IMR-90 (cell line): ENCODE data around the gene SLC12A4. TPM values are rescaled to one million over a fixed set of nuclear protein-coding genes. Genes with fewer than 3 reads are reported as not detected.

Experiments used
- ATAC-seq: fragments of 200-7000 bp; cut with Tn5 transposase; 2 replicates; pipeline ENCODE4 v1.9.1; 2020; ENCODE audit warnings: low read depth, mild to moderate bottlenecking, moderate library complexity
- BruUV-seq: library from RNA; stranded (reverse); fragments of 400-500 nt; replicated peaks from 2 replicates; lab custom pipeline; 2021; lab: Mats Ljungman, UMichigan
- CTCF ChIA-PET: fragments of 300-600 bp; formaldehyde crosslinking; extraction: SDS; loops from one replicate; lab custom pipeline; 2021; ENCODE audit warnings: antibody characterized with exemption; lab: Yijun Ruan, JAX
- POLR2A ChIA-PET: fragments of 300-600 bp; sonication (Branson Sonifier 250); formaldehyde crosslinking; loops from one replicate; lab custom pipeline; 2022; ENCODE audit warnings: antibody characterized with exemption; ENCODE audit not compliant: unreplicated experiment; lab: Charles Lee
- DNase-seq: peaks from one replicate; pipeline ENCODE4 v3.0.0; 2013
- H2AFZ ChIP-seq: replicated peaks from 2 replicates; pipeline ENCODE3; 2013; ENCODE audit warnings: low read length, mild to moderate bottlenecking; ENCODE audit not compliant: poor library complexity
- H2AK5ac ChIP-seq: 2 replicates; pipeline ENCODE4 v1.6.1; 2013; ENCODE audit warnings: low read depth, low read length, inconsistent platforms
- H2AK9ac ChIP-seq: replicated peaks from 2 replicates; pipeline ENCODE3; 2013; ENCODE audit warnings: mild to moderate bottlenecking, low read depth, low read length, moderate library complexity; ENCODE audit not compliant: poor library complexity
- H2BK120ac ChIP-seq: 2 replicates; pipeline ENCODE4 v1.6.1; 2013; ENCODE audit warnings: low read depth, low read length, inconsistent platforms
- H2BK15ac ChIP-seq: 3 replicates; pipeline ENCODE4 v1.6.1; 2013; ENCODE audit warnings: low read depth, low read length, inconsistent platforms
- H2BK20ac ChIP-seq: 2 replicates; pipeline ENCODE4 v1.6.1; 2013; ENCODE audit warnings: low read depth, mild to moderate bottlenecking, inconsistent platforms, low read length, moderate library complexity
- H2BK5ac ChIP-seq: 2 replicates; pipeline ENCODE4 v1.6.1; 2013; ENCODE audit warnings: mild to moderate bottlenecking, low read depth, low read length, inconsistent platforms; ENCODE audit not compliant: poor library complexity, severe bottlenecking
- H3K14ac ChIP-seq: replicated peaks from 2 replicates; pipeline ENCODE4 v1.6.1; 2013; ENCODE audit warnings: low read depth, low read length, inconsistent platforms
- H3K18ac ChIP-seq: 2 replicates; pipeline ENCODE4 v1.6.1; 2013; ENCODE audit warnings: low read depth, low read length, control low read depth
- H3K23ac ChIP-seq: 2 replicates; pipeline ENCODE4 v1.6.1; 2013; ENCODE audit warnings: low read depth, low read length, inconsistent platforms
- H3K27ac ChIP-seq: 2 replicates; pipeline ENCODE4 v1.5.1; 2013; ENCODE audit warnings: mild to moderate bottlenecking, control low read depth, low read length; ENCODE audit not compliant: insufficient read depth
- H3K27me3 ChIP-seq: 2 replicates; pipeline ENCODE4 v1.6.1; 2013; ENCODE audit warnings: low read length; ENCODE audit not compliant: control insufficient read depth, insufficient read depth
- H3K36me3 ChIP-seq: 2 replicates; pipeline ENCODE4 v1.6.1; 2013; ENCODE audit warnings: low read length, mixed read lengths; ENCODE audit not compliant: control insufficient read depth, insufficient read depth
- H3K4ac ChIP-seq: 2 replicates; pipeline ENCODE4 v1.6.1; 2013; ENCODE audit warnings: low read depth, low read length, inconsistent platforms
- H3K4me1 ChIP-seq: 2 replicates; pipeline ENCODE4 v1.6.1; 2013; ENCODE audit warnings: low read length, mixed read lengths; ENCODE audit not compliant: control insufficient read depth, insufficient read depth
- H3K4me2 ChIP-seq: 2 replicates; pipeline ENCODE4 v1.6.1; 2013; ENCODE audit warnings: low read depth, mild to moderate bottlenecking, control low read depth, low read length, moderate library complexity
- H3K4me3 ChIP-seq: 2 replicates; pipeline ENCODE4 v1.5.1; 2013; ENCODE audit warnings: low read depth, mild to moderate bottlenecking, control low read depth, low read length, moderate library complexity; ENCODE audit not compliant: insufficient read depth
- H3K56ac ChIP-seq: 2 replicates; pipeline ENCODE4 v1.6.1; 2013; ENCODE audit warnings: low read length, inconsistent platforms; ENCODE audit not compliant: insufficient read depth; ENCODE audit errors: extremely low read depth
- H3K79me1 ChIP-seq, 2 experiments: 2 replicates each; pipeline ENCODE4 v1.6.1; 2013; ENCODE audit warnings: low read length in 2 of 2, inconsistent platforms in 1 of 2, low read depth in 1 of 2
- H3K9ac ChIP-seq: 2 replicates; pipeline ENCODE4 v1.6.1; 2013; ENCODE audit warnings: low read depth, low read length, control low read depth
- H3K9me1 ChIP-seq: 2 replicates; pipeline ENCODE4 v1.6.1; 2013; ENCODE audit warnings: low read length, inconsistent platforms; ENCODE audit not compliant: insufficient read depth
- H3K9me3 ChIP-seq: 2 replicates; pipeline ENCODE4 v1.6.1; 2013; ENCODE audit warnings: low read length; ENCODE audit not compliant: control insufficient read depth, insufficient read depth
- H4K20me1 ChIP-seq: 2 replicates; pipeline ENCODE4 v1.6.1; 2013; ENCODE audit warnings: low read length, inconsistent platforms; ENCODE audit not compliant: insufficient read depth
- H4K5ac ChIP-seq: 2 replicates; pipeline ENCODE4 v1.6.1; 2013; ENCODE audit warnings: mild to moderate bottlenecking, low read depth, low read length, control low read depth
- H4K8ac ChIP-seq, 2 experiments: 2 replicates each; pipeline ENCODE4 v1.6.1; 2013; ENCODE audit warnings: low read depth in 2 of 2, low read length in 2 of 2, control low read depth in 1 of 2, inconsistent platforms in 1 of 2
- H4K91ac ChIP-seq: 2 replicates; pipeline ENCODE4 v1.6.1; 2013; ENCODE audit warnings: low read depth, low read length, inconsistent platforms; ENCODE audit not compliant: insufficient read depth
- BHLHE40 ChIP-seq: fragments of 150-350 bp; IDR thresholded peaks from 2 replicates; pipeline ENCODE4 v1.6.1; 2016; ENCODE audit warnings: mild to moderate bottlenecking, low read depth, low read length
- CHD1 ChIP-seq: IDR thresholded peaks from 2 replicates; pipeline ENCODE4 v1.6.1; 2012; ENCODE audit warnings: low read depth, low read length, improper control_type of control experiment
- NFE2L2 ChIP-seq: fragments of 150-350 bp; IDR thresholded peaks from 2 replicates; pipeline ENCODE4 v1.6.1; 2016; ENCODE audit warnings: low read depth, mild to moderate bottlenecking, low read length
- POLR2A ChIP-seq: IDR thresholded peaks from 2 replicates; pipeline ENCODE4 v1.6.1; 2012; ENCODE audit warnings: mild to moderate bottlenecking, low read depth, low read length
- WGBS, 2 experiments: methylation state at CpG; one replicate each; pipeline versions ENCODE4 v1.1.5 to v1.1.7; 2013; ENCODE audit warnings: missing lambda C conversion rate in 2 of 2; ENCODE audit not compliant: insufficient read length in 1 of 2; ENCODE audit errors: extremely low coverage in 2 of 2; 5-methylcytosine and 5-hydroxymethylcytosine counted together
- dilution Hi-C: fragments of 300-500 bp; cut with HindIII; formaldehyde crosslinking; loops from one replicate; pipeline ENCODE4 v1.14.3; 2018; ENCODE audit warnings: low sequenced_read_pairs; ENCODE audit not compliant: unreplicated experiment
- in situ Hi-C: fragments of 300-500 bp; cut with MboI; formaldehyde crosslinking; loops from 3 replicates; pipeline ENCODE4 v1.14.3; 2019; ENCODE audit warnings: low sequenced_read_pairs, inconsistent platforms, mixed read lengths
- intact Hi-C: fragments of 100-400 bp; cut with micrococcal nuclease; formaldehyde crosslinking; loops from 2 replicates; pipeline ENCODE4 v1.10.0; 2022
- polyA plus RNA-seq, 3 experiments: library from polyadenylated mRNA; depleted of rRNA; stranded (reverse); fragments of >200 nt; gene quantifications; 2 replicates each; pipeline ENCODE4 v1.2.3, GENCODE V29; 2012; ENCODE audit warnings: low replicate concordance in 1 of 3
- total RNA-seq: library from RNA; depleted of rRNA; stranded (reverse); fragments of >200 nt; gene quantifications from 2 replicates; pipeline ENCODE4 v1.2.3, GENCODE V29; 2012
- TF ChIP-seq, protein P1 (sequence below): fragments of 150-350 bp; IDR thresholded peaks from 2 replicates; pipeline ENCODE4 v1.6.1; 2017; ENCODE audit warnings: mild to moderate bottlenecking, antibody characterized with exemption, low read length, low read depth

The SLC12A4 gene
- total and polyA plus RNA-seq, 2 of the 4 experiments (the other 2 are of a cell fraction): 36.6 to 132 TPM

- H3K9me3 ChIP-seq: no peaks in the 10 kb centered on the region
- no peak overlapping the region for H2BK5ac ChIP-seq
- peaks cover 8% of the 10 kb centered on the region for H3K4me1 ChIP-seq
- ATAC-seq (no peak), DNase-seq (no peak)
- H3K79me1 ChIP-seq: peaks cover 5 to 25% of the 10 kb centered on the region in 2 experiments; a peak in 3 of 4 replicates
- dilution Hi-C loops: no loop called here
- H2BK15ac ChIP-seq: no peak overlapping the region
- WGBS, 2 experiments: 98% methylated on average over 5 of the region's 17 CpGs; no CpG with 5 or more reads in 1 of the 2 experiments
- H2BK120ac ChIP-seq: no peak overlapping the region
- no peak overlapping the region for H3K14ac ChIP-seq
- H3K18ac ChIP-seq: no peak overlapping the region
- no peak overlapping the region for H2AFZ ChIP-seq
- H4K91ac ChIP-seq: no peak overlapping the region
- H4K8ac ChIP-seq: no peak overlapping the region
- in situ Hi-C loops: loop anchor here (25.0 kb wide), 1 partner anchor 393 kb away; the partner anchor contains the start of gene RIPOR1
- H4K20me1 ChIP-seq: peaks cover 24% of the 10 kb centered on the region
- H3K9ac ChIP-seq: no peak overlapping the region
- TF ChIP-seq NFE2L2 (no peak), POLR2A (no peak), CHD1 (no peak), BHLHE40 (no peak)
- TF ChIP-seq, protein P1, sequence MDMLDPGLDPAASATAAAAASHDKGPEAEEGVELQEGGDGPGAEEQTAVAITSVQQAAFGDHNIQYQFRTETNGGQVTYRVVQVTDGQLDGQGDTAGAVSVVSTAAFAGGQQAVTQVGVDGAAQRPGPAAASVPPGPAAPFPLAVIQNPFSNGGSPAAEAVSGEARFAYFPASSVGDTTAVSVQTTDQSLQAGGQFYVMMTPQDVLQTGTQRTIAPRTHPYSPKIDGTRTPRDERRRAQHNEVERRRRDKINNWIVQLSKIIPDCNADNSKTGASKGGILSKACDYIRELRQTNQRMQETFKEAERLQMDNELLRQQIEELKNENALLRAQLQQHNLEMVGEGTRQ: no peak
- H2AK5ac ChIP-seq: no peak overlapping the region
- no TSS peak for BruUV-seq
- no peak overlapping the region for H3K56ac ChIP-seq
- peaks cover 8% of the 10 kb centered on the region for H3K9me1 ChIP-seq
- intact Hi-C loops: no loop called here
- no peak overlapping the region for H4K5ac ChIP-seq
- H3K23ac ChIP-seq: no peak overlapping the region
- no peak overlapping the region for H2AK9ac ChIP-seq
- peaks cover 23% of the 10 kb centered on the region for H3K36me3 ChIP-seq
- H3K4me3 ChIP-seq: no peak overlapping the region
- no peak overlapping the region for H3K4ac ChIP-seq
- no peak overlapping the region for H2BK20ac ChIP-seq
- ChIA-PET CTCF (no interaction called here), POLR2A (no interaction called here)
- H3K4me2 ChIP-seq: no peak overlapping the region
- H3K27ac ChIP-seq: no peak overlapping the region
- no peaks in the 10 kb centered on the region for H3K27me3 ChIP-seq
These were observed 37.7 kb downstream of the SLC12A4 start for GRCh38 chr16:67930678-67931211.
